SU-DHL-6 (cell line): ENCODE results near the gene TBL2.

Experiments
- CTCF ChIP-seq: fragments of 200-600 bp; sonication (generic); IDR thresholded peaks from one replicate; pipeline ENCODE4 v1.5.1; 2017; ENCODE audit warnings: antibody characterized with exemption, mild to moderate bottlenecking, low read length, moderate library complexity; ENCODE audit not compliant: insufficient read depth, poor library complexity, severe bottlenecking
- EZH2phosphoT487 ChIP-seq: fragments of 200-600 bp; sonication (generic), shearing (Covaris generic); conservative IDR thresholded peaks from 2 replicates; pipeline ENCODE4 v1.6.1; 2018; ENCODE audit warnings: mild to moderate bottlenecking, antibody characterized with exemption, low read length, moderate library complexity, mixed read lengths

- TF ChIP-seq CTCF (no peak), EZH2phosphoT487 (no peak)
Observed at GRCh38 chr7:73611017-73611555, 32.7 kb upstream of the TBL2 start.
